Glutamatergic neuron (in vitro differentiated cells): ENCODE results near the gene SEMA3G. TPM values are rescaled to one million over a fixed set of nuclear protein-coding genes. Genes with fewer than 3 reads are reported as not detected.

Experiments used
- DNase-seq: peaks from one replicate; pipeline ENCODE4 v3.0.0; 2022
- H3K27ac Mint-ChIP-seq: one replicate; pipeline ENCODE4 v1.8.0; 2020; ENCODE audit warnings: mild to moderate bottlenecking, mixed read lengths, inconsistent platforms; ENCODE audit not compliant: unreplicated experiment
- H3K27me3 Mint-ChIP-seq: one replicate; pipeline ENCODE4 v1.8.0; 2020; ENCODE audit warnings: mild to moderate bottlenecking, moderate library complexity, mixed read lengths, inconsistent platforms; ENCODE audit not compliant: unreplicated experiment
- H3K36me3 Mint-ChIP-seq: one replicate; pipeline ENCODE4 v1.8.0; 2020; ENCODE audit warnings: mild to moderate bottlenecking, mixed read lengths, inconsistent platforms; ENCODE audit not compliant: unreplicated experiment
- H3K4me1 Mint-ChIP-seq: one replicate; pipeline ENCODE4 v1.8.0; 2020; ENCODE audit warnings: mild to moderate bottlenecking, low read depth, mixed read lengths, inconsistent platforms; ENCODE audit not compliant: unreplicated experiment
- H3K4me3 Mint-ChIP-seq: one replicate; pipeline ENCODE4 v1.8.0; 2020; ENCODE audit warnings: mild to moderate bottlenecking, mixed read lengths, inconsistent platforms; ENCODE audit not compliant: unreplicated experiment
- H3K9me3 Mint-ChIP-seq: one replicate; pipeline ENCODE4 v1.8.0; 2020; ENCODE audit warnings: mild to moderate bottlenecking, moderate library complexity, mixed read lengths, inconsistent platforms; ENCODE audit not compliant: unreplicated experiment
- CTCF ChIP-seq: fragments of 200-600 bp; sonication (generic); IDR thresholded peaks from one replicate; pipeline ENCODE4 v1.5.0; 2021; ENCODE audit not compliant: partially characterized antibody, unreplicated experiment
- total RNA-seq: library from RNA; stranded (reverse); fragmentation: NEBNext Ultra II Directional; extraction: Animal tissue kit (Norgen Biotek cat#: 25700); gene quantifications from one replicate; pipeline ENCODE4 v1.2.1, GENCODE V29; 2021; ENCODE audit not compliant: unreplicated experiment

Gene SEMA3G
- total RNA-seq, 1 donor from 2014 or later = 0.59 TPM

- Mint-ChIP-seq H3K27ac (no peak overlapping the region), H3K9me3 (peaks cover 13% of the 10 kb centered on the region), H3K4me1 (peaks cover 19% of the 10 kb centered on the region), H3K4me3 (no peak overlapping the region), H3K36me3 (no peaks in the 10 kb centered on the region), H3K27me3 (peaks cover 3% of the 10 kb centered on the region)
- no peak for DNase-seq
- no peak for TF ChIP-seq CTCF
Measured at GRCh38 chr3:52487788-52488691, 43.1 kb upstream of the SEMA3G start.

GRCh38 chr3:52487050-52487787, 42.3 kb upstream of the SEMA3G start:
- no peak for DNase-seq
- peaks cover 15% of the 10 kb centered on the region for H3K9me3 Mint-ChIP-seq
- H3K27me3 Mint-ChIP-seq = peaks cover 5% of the 10 kb centered on the region
- no peak overlapping the region for H3K4me3 Mint-ChIP-seq
- peaks cover 20% of the 10 kb centered on the region for H3K4me1 Mint-ChIP-seq
- H3K36me3 Mint-ChIP-seq = no peaks in the 10 kb centered on the region
- no peak overlapping the region for H3K27ac Mint-ChIP-seq
- no peak for TF ChIP-seq CTCF

- Mint-ChIP-seq H3K4me3 (no peak overlapping the region), H3K27ac (no peak overlapping the region), H3K27me3 (peaks cover 14% of the 10 kb centered on the region), H3K4me1 (peaks cover 38% of the 10 kb centered on the region), H3K9me3 (peaks cover 26% of the 10 kb centered on the region), H3K36me3 (no peaks in the 10 kb centered on the region)
- no peak for TF ChIP-seq CTCF
- DNase-seq = no peak
Measured at GRCh38 chr3:52484680-52485461, 40.0 kb upstream of the SEMA3G start.

GRCh38 chr3:52483577-52484381, 38.9 kb upstream of the SEMA3G start:
- Mint-ChIP-seq H3K4me3 (peak overlapping the region; percentile 42), H3K27me3 (peaks cover 14% of the 10 kb centered on the region)

More at GRCh38 chr3:52483577-52484381, 38.9 kb upstream of the SEMA3G start:
- Mint-ChIP-seq H3K36me3 (peaks cover 6% of the 10 kb centered on the region), H3K27ac (peak overlapping the region; percentile 52), H3K9me3 (peaks cover 26% of the 10 kb centered on the region), H3K4me1 (peaks cover 38% of the 10 kb centered on the region)
- no peak for DNase-seq
- no peak for TF ChIP-seq CTCF
